AG20443 (cell line): ENCODE data around the gene SLC26A8.
"Not testable (repeated sequence)": the region's sequence is repeated elsewhere in the genome, so short reads cannot be mapped to it uniquely, and the experiment has no call there.

Experiments
- DNase-seq: peaks from one replicate; pipeline ENCODE4 v3.0.0; 2012; ENCODE audit warnings: low spot score, mixed read lengths

The SLC26A8 gene

GRCh38 chr6:35914536-35914935 is 109.9 kb downstream of the SLC26A8 start:
- DNase-seq, result no peak

- no peak for DNase-seq
Observed at GRCh38 chr6:35911871-35912653, 112.4 kb downstream of the SLC26A8 start.

- DNase-seq, result not testable (repeated sequence)
Observed at GRCh38 chr6:35909571-35909970, 114.9 kb downstream of the SLC26A8 start.

- not testable (repeated sequence) for DNase-seq
Observed at GRCh38 chr6:35908753-35909401, 115.6 kb downstream of the SLC26A8 start.

- DNase-seq, result no peak
Observed at GRCh38 chr6:35907750-35908149, 116.7 kb downstream of the SLC26A8 start.

- DNase-seq, result no peak
Observed at GRCh38 chr6:35906499-35906846, 118.0 kb downstream of the SLC26A8 start.

GRCh38 chr6:35905841-35906498 is 118.5 kb downstream of the SLC26A8 start:
- DNase-seq, result no peak

GRCh38 chr6:35905141-35905785 is 119.2 kb downstream of the SLC26A8 start:
- no peak for DNase-seq

GRCh38 chr6:35903679-35904078 is 120.8 kb downstream of the SLC26A8 start:
- DNase-seq, result no peak

- no peak for DNase-seq
Observed at GRCh38 chr6:35900448-35900847, 124.0 kb downstream of the SLC26A8 start.

GRCh38 chr6:35898003-35898402 is 126.4 kb downstream of the SLC26A8 start:
- no peak for DNase-seq

- no peak for DNase-seq
Observed at GRCh38 chr6:35897486-35897885, 127.0 kb downstream of the SLC26A8 start.

- DNase-seq, result no peak
Observed at GRCh38 chr6:35897036-35897435, 127.4 kb downstream of the SLC26A8 start.

- no peak for DNase-seq
Observed at GRCh38 chr6:35896228-35896627, 128.2 kb downstream of the SLC26A8 start.

GRCh38 chr6:35895560-35895959 is 128.9 kb downstream of the SLC26A8 start:
- no peak for DNase-seq

GRCh38 chr6:35894776-35895175 is 129.7 kb downstream of the SLC26A8 start:
- DNase-seq, result no peak
